Smooth muscle cell (in vitro differentiated cells): ENCODE data around the gene STXBP6. TPM values are rescaled to one million over a fixed set of nuclear protein-coding genes. Genes with fewer than 3 reads are reported as not detected.

ENCODE experiments used
- DNase-seq: peaks from one replicate; lab custom pipeline; 2025; ENCODE audit not compliant: unreplicated experiment; lab: John Stamatoyannopoulos, UW
- H2AFZ ChIP-seq: fragments of 200-600 bp; sonication (generic); 2 replicates; pipeline ENCODE4 v1.6.0; 2016; ENCODE audit warnings: antibody characterized with exemption, low read depth, mild to moderate bottlenecking
- H3F3A ChIP-seq: fragments of 200-600 bp; sonication (generic); 2 replicates; pipeline ENCODE4 v1.6.0; 2017; ENCODE audit warnings: antibody characterized with exemption, low read depth
- H3K27ac ChIP-seq: fragments of 200-600 bp; sonication (generic); 2 replicates; pipeline ENCODE4 v1.5.1; 2016; ENCODE audit warnings: low read depth, mild to moderate bottlenecking
- H3K27me3 ChIP-seq: fragments of 200-600 bp; sonication (generic); 2 replicates; pipeline ENCODE4 v1.6.1; 2016; ENCODE audit warnings: low read depth, mild to moderate bottlenecking
- H3K36me3 ChIP-seq: fragments of 200-600 bp; sonication (generic); 2 replicates; pipeline ENCODE4 v1.5.1; 2016; ENCODE audit warnings: low read depth
- H3K4me1 ChIP-seq: fragments of 200-600 bp; sonication (generic); 2 replicates; pipeline ENCODE4 v1.5.1; 2016; ENCODE audit warnings: low read depth
- H3K4me2 ChIP-seq: fragments of 200-600 bp; sonication (generic); 2 replicates; pipeline ENCODE4 v1.6.0; 2016; ENCODE audit warnings: mild to moderate bottlenecking
- H3K4me3 ChIP-seq: fragments of 200-600 bp; sonication (generic); 2 replicates; pipeline ENCODE4 v1.5.1; 2016; ENCODE audit warnings: mild to moderate bottlenecking
- H3K79me2 ChIP-seq: fragments of 200-600 bp; sonication (generic); 2 replicates; pipeline ENCODE4 v1.6.0; 2016; ENCODE audit warnings: low read depth, mild to moderate bottlenecking
- H3K9ac ChIP-seq: fragments of 200-600 bp; sonication (generic); 2 replicates; pipeline ENCODE4 v1.6.0; 2016; ENCODE audit warnings: low read depth
- H3K9me3 ChIP-seq: fragments of 200-600 bp; sonication (generic); replicated peaks from 2 replicates; pipeline ENCODE4 v1.5.1; 2016; ENCODE audit warnings: low read depth
- H4K20me1 ChIP-seq: fragments of 200-600 bp; sonication (generic); 2 replicates; pipeline ENCODE4 v1.6.0; 2016; ENCODE audit warnings: low read depth
- WGBS: methylation state at CpG from one replicate; pipeline ENCODE4 v1.1.7; 2016; ENCODE audit warnings: low lambda C conversion rate; 5-methylcytosine and 5-hydroxymethylcytosine counted together
- polyA plus RNA-seq: library from polyadenylated mRNA; unstranded; fragments of >200 nt; fragmentation: Nextera tagmentation; extraction: Ambion mirVana; gene quantifications from 2 replicates; pipeline ENCODE4 v1.2.1, GENCODE V29; 2016
- total RNA-seq: library from RNA; depleted of rRNA; stranded (reverse); fragments of >200 nt; gene quantifications from 2 replicates; pipeline ENCODE4 v1.2.3, GENCODE V29; 2014
- TF ChIP-seq, protein P1 (sequence below): fragments of 200-600 bp; sonication (generic); IDR thresholded peaks from 2 replicates; pipeline ENCODE4 v1.5.1; 2017; ENCODE audit warnings: borderline replicate concordance, mild to moderate bottlenecking, antibody characterized with exemption; ENCODE audit not compliant: insufficient read depth, poor library complexity, severe bottlenecking

STXBP6 gene
- total and polyA plus RNA-seq, 2 experiments from 2014 or later, result 144 to 170 TPM

DNA sequence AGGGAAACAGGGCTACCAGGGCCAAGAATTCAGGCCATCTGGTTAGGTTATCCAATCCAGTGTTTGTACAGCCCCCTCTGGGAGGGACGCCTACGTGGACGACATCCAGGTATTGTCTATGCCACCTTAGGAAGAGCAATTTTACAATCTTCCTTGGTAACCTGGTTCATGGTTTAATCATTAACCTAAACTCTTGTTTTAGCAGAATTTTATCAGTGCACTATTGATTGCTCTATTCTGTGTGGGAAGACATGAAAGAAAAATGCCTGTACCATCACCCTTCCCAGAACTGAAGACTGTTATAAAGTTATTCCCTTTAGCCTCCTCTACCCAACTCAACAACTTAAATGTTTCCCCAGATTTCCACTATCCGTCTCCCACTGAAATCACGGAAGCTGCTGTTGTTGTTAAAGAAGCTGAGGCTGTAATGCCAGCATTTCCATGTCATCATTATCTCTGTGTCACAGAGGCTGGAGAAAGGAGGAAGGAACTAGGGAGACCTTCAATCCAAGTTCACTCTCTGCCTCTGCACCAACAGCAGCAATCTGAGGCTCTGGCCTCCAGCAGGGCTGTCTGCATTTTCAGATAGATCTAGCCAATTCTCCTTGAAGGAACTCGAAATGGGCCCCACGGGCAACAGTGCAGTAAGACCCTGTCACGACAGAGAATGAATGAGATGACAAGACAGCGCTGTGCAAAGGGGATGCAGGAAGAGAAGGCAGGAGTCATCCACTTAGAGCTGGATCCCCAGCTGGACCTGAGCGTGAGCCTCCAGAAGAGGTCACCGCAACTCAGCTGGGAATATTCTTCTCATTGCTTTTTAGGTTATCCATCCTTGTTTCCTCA, 232.5 kb downstream of the STXBP6 start:
- no peak overlapping the region for H3K9ac ChIP-seq
- H3K9me3 ChIP-seq, result no peaks in the 10 kb centered on the region
- H2AFZ ChIP-seq, result no peak overlapping the region
- H3K4me1 ChIP-seq, result peaks cover 10% of the 10 kb centered on the region
- no peaks in the 10 kb centered on the region for H3K27me3 ChIP-seq
- H3K79me2 ChIP-seq, result peaks cover 1% of the 10 kb centered on the region
- TF ChIP-seq, protein P1, sequence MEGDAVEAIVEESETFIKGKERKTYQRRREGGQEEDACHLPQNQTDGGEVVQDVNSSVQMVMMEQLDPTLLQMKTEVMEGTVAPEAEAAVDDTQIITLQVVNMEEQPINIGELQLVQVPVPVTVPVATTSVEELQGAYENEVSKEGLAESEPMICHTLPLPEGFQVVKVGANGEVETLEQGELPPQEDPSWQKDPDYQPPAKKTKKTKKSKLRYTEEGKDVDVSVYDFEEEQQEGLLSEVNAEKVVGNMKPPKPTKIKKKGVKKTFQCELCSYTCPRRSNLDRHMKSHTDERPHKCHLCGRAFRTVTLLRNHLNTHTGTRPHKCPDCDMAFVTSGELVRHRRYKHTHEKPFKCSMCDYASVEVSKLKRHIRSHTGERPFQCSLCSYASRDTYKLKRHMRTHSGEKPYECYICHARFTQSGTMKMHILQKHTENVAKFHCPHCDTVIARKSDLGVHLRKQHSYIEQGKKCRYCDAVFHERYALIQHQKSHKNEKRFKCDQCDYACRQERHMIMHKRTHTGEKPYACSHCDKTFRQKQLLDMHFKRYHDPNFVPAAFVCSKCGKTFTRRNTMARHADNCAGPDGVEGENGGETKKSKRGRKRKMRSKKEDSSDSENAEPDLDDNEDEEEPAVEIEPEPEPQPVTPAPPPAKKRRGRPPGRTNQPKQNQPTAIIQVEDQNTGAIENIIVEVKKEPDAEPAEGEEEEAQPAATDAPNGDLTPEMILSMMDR, result peak; percentile 22
- peak overlapping the region; percentile 83 for H3K27ac ChIP-seq
- H4K20me1 ChIP-seq, result peaks cover 60% of the 10 kb centered on the region
- WGBS, result 78% methylated on average over 11 of the region's 11 CpGs
- DNase-seq, result no peak
- peaks cover 21% of the 10 kb centered on the region for H3F3A ChIP-seq
- H3K36me3 ChIP-seq, result no peaks in the 10 kb centered on the region
- no peak overlapping the region for H3K4me3 ChIP-seq
- peak overlapping the region; percentile 75 for H3K4me2 ChIP-seq

DNA sequence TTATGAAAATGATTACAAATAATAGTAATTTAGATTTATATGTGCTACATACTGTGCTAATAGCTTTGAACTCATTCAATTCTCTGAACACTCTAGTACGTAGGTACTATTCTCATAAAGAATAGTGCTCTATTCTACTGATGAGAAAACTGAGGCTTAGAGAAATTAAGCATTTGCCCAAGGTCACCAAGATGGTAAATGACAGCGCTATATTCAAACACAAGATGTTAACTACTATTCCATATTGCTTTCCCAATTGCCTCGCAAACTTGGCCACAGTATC, 233.1 kb downstream of the STXBP6 start:
- WGBS, result 95% methylated on average over 3 of the region's 3 CpGs
- Histone ChIP-seq H3K4me2 (no peak overlapping the region), H4K20me1 (peaks cover 58% of the 10 kb centered on the region), H3K36me3 (no peaks in the 10 kb centered on the region), H3K79me2 (peaks cover 7% of the 10 kb centered on the region), H3K4me3 (no peak overlapping the region), H3K9me3 (no peaks in the 10 kb centered on the region), H3K27ac (peak overlapping the region; percentile 83), H3K27me3 (no peaks in the 10 kb centered on the region), H3K9ac (no peak overlapping the region), H3F3A (peaks cover 21% of the 10 kb centered on the region), H2AFZ (no peak overlapping the region), H3K4me1 (peaks cover 10% of the 10 kb centered on the region)
- no peak for DNase-seq
- TF ChIP-seq, protein P1, result no peak

DNA sequence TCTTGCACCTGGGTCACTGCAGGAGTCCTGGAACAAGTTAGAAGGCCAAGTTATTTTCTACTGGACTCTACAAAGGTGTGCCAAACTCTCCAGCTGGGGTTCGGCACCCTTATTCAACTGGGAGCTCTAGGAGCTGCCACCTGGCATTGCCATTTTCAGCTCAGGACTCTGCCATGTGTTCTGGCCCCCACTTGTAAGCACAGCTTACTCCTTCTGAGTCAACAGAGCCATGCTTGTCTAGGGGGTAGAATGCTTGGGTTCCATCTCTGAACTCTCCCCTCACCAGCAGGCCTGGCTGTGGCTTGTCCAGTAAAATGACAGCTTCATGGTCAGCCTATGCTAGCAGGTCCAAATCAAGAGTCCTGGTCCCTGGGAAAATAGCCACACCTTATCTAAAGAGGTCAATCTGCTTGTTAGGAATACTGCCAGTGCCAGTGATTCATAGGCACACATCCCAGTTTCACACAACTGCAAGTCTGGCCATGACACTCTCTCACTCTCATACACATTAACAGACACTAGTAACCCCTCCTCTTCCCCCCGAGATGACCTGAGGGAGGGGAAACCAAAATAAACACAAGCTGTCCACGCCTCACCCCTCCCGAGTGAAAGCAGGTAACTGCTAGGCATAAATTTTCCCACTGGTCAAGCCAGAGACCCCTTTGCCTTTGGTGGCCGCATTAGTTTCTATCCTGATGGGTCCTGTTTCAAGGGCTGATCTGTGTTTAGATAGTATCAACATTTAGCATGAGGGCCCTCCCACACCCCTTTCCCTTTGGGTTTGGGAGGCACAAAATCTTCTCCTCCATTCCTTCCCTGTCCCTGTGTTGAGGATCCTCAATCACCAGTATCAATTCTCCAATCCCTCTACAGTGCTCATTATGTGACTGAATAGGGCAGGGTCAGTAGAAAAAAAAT, 233.7 kb downstream of the STXBP6 start:
- Histone ChIP-seq H3K36me3 (no peaks in the 10 kb centered on the region), H3K27ac (peak overlapping the region; percentile 39), H3F3A (peaks cover 20% of the 10 kb centered on the region), H3K9ac (no peak overlapping the region), H2AFZ (no peak overlapping the region), H3K27me3 (no peaks in the 10 kb centered on the region), H3K4me3 (no peak overlapping the region), H3K79me2 (peaks cover 10% of the 10 kb centered on the region), H3K4me1 (peaks cover 10% of the 10 kb centered on the region), H4K20me1 (peaks cover 57% of the 10 kb centered on the region), H3K9me3 (no peaks in the 10 kb centered on the region), H3K4me2 (no peak overlapping the region)
- TF ChIP-seq, protein P1, result no peak
- no peak for DNase-seq
- WGBS, result 79% methylated on average over 5 of the region's 5 CpGs
